ENCODE measurements around the gene MSI1. TPM values are rescaled to one million over a fixed set of nuclear protein-coding genes. Genes with fewer than 3 reads are reported as not detected.

The MSI1 gene
- total and polyA plus RNA-seq, 2 of the 13 experiments (the other 11 are each of a cell fraction or from before 2014, with no cell fraction given) = 0.09 to 0.46 TPM

DNA sequence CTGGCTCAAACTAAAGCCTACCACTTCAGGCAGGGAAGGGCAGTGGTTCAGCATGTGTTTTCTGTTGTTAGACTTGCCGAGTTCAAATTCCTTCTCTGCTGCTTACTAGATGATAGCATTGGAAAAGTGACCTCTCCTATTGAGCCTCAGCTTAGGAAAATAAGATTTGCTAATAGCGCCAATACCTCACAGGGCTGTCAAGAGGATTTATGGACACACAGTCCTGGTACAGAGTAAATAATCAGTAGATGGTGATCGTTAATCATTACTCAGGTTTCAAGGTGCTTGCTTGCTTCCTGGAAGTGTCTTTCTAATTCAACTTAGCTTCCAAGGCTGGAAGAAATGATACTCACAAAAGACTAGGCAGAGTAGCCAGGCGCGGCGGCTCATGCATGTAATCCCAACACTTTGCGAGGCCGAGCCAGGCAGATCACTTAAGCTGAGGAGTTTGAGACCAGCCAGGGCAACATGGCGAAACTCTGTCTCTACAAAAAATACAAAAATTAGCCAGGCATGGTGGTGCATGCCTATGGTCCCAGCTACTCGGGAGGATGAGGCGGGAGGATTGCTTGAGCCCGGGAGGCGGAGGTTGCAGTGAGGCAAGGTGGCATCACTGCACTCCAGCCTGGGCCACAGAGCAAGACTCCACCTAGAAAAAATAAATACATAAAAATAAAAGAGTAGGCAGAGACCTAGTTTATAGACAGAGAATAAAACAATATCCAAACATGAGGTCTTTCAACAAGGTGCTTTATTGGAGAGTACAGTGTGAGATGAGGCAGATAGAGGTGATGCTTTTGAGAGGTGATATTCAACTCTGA, 47.4 kb downstream of the MSI1 start (continued):
- TF ChIP-seq, protein P1, sequence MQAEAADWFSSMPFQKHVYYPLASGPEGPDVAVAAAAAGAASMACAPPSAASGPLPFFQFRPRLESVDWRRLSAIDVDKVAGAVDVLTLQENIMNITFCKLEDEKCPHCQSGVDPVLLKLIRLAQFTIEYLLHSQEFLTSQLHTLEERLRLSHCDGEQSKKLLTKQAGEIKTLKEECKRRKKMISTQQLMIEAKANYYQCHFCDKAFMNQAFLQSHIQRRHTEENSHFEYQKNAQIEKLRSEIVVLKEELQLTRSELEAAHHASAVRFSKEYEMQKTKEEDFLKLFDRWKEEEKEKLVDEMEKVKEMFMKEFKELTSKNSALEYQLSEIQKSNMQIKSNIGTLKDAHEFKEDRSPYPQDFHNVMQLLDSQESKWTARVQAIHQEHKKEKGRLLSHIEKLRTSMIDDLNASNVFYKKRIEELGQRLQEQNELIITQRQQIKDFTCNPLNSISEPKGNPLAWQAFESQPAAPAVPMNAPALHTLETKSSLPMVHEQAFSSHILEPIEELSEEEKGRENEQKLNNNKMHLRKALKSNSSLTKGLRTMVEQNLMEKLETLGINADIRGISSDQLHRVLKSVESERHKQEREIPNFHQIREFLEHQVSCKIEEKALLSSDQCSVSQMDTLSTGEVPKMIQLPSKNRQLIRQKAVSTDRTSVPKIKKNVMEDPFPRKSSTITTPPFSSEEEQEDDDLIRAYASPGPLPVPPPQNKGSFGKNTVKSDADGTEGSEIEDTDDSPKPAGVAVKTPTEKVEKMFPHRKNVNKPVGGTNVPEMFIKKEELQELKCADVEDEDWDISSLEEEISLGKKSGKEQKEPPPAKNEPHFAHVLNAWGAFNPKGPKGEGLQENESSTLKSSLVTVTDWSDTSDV (CRISPR knock-in tag; IDR thresholded peaks at IDR 0.05) = no peak
- TF ChIP-seq FOSL2 (CRISPR knock-in tag; IDR thresholded peaks at IDR 0.05) = 0 out of 2 replicates have a peak, but pooled peaks have one; percentile 15
- no peak for TF ChIP-seq ZNF224 (CRISPR knock-in tag; IDR thresholded peaks at IDR 0.05)
- TF ChIP-seq TBX2 (CRISPR knock-in tag; IDR thresholded peaks at IDR 0.05; ENCODE audit: borderline replicate concordance) = no peak; the same call in none of the 2 replicates
- no peak for TF ChIP-seq ZNF761 (CRISPR knock-in tag; conservative IDR thresholded peaks at IDR 0.05)
- no peak for TF ChIP-seq ZFP90 (CRISPR knock-in tag; IDR thresholded peaks at IDR 0.05; ENCODE audit: borderline replicate concordance)
- no peak for TF ChIP-seq HHEX (CRISPR knock-in tag; IDR thresholded peaks at IDR 0.05)
- no peak for TF ChIP-seq RAD21 (CRISPR knock-in tag; IDR thresholded peaks at IDR 0.05)
- TF ChIP-seq, protein P2, sequence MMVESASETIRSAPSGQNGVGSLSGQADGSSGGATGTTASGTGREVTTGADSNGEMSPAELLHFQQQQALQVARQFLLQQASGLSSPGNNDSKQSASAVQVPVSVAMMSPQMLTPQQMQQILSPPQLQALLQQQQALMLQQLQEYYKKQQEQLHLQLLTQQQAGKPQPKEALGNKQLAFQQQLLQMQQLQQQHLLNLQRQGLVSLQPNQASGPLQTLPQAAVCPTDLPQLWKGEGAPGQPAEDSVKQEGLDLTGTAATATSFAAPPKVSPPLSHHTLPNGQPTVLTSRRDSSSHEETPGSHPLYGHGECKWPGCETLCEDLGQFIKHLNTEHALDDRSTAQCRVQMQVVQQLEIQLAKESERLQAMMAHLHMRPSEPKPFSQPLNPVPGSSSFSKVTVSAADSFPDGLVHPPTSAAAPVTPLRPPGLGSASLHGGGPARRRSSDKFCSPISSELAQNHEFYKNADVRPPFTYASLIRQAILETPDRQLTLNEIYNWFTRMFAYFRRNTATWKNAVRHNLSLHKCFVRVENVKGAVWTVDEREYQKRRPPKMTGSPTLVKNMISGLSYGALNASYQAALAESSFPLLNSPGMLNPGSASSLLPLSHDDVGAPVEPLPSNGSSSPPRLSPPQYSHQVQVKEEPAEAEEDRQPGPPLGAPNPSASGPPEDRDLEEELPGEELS (CRISPR knock-in tag; IDR thresholded peaks at IDR 0.05) = peak; percentile 84
- TF ChIP-seq ZBTB8A (CRISPR knock-in tag; IDR thresholded peaks at IDR 0.05; ENCODE audit: borderline replicate concordance, low read depth) = no peak
- no peak for TF ChIP-seq ZBTB14 (CRISPR knock-in tag; IDR thresholded peaks at IDR 0.05)
- no peak for TF ChIP-seq ZNF20 (CRISPR knock-in tag; IDR thresholded peaks at IDR 0.05)
- no peak for TF ChIP-seq ZNF232 (CRISPR knock-in tag; IDR thresholded peaks at IDR 0.05; ENCODE audit: borderline replicate concordance)
- TF ChIP-seq, protein P3, sequence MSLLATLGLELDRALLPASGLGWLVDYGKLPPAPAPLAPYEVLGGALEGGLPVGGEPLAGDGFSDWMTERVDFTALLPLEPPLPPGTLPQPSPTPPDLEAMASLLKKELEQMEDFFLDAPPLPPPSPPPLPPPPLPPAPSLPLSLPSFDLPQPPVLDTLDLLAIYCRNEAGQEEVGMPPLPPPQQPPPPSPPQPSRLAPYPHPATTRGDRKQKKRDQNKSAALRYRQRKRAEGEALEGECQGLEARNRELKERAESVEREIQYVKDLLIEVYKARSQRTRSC (CRISPR knock-in tag; IDR thresholded peaks at IDR 0.05; ENCODE audit: low read depth) = no peak
- TF ChIP-seq ZNF296 (CRISPR knock-in tag; conservative IDR thresholded peaks at IDR 0.05) = no peak
- no peak for TF ChIP-seq ZBTB46 (CRISPR knock-in tag; IDR thresholded peaks at IDR 0.05; ENCODE audit: borderline replicate concordance)
- TF ChIP-seq ERF (CRISPR knock-in tag; IDR thresholded peaks at IDR 0.05) = no peak; the same call in 1 of the 2 replicates
- no peak for TF ChIP-seq FOXP1 (IDR thresholded peaks at IDR 0.05)
- peak; percentile 74 for TF ChIP-seq FOXP1 (CRISPR knock-in tag; IDR thresholded peaks at IDR 0.05)
- no peak for TF ChIP-seq ZNF746 (CRISPR knock-in tag; IDR thresholded peaks at IDR 0.05)
- no peak for TF ChIP-seq MAFG (CRISPR knock-in tag; IDR thresholded peaks at IDR 0.05)
- no peak for TF ChIP-seq GLI4 (CRISPR knock-in tag; IDR thresholded peaks at IDR 0.05; ENCODE audit: borderline replicate concordance)
